Activated CD4-positive, alpha-beta T cell treated with anti-CD3 and anti-CD28 coated beads, Interleukin-2, amount 10 ng/mL, durations not matched to agents 7 days and 5 days (primary cell): Measurements from ENCODE around the gene CDX1. TPM values are rescaled to one million over a fixed set of nuclear protein-coding genes. Genes with fewer than 3 reads are reported as not detected.

Experiments
- CTCF ChIA-PET: fragments of 350-600 bp; sonication (Branson Sonifier 250); formaldehyde crosslinking; loops from one replicate; lab custom pipeline; 2021; ENCODE audit warnings: antibody characterized with exemption; lab: Charles Lee
- POLR2A ChIA-PET: fragments of 350-600 bp; sonication (Branson Sonifier 250); formaldehyde crosslinking; loops from one replicate; lab custom pipeline; 2021; ENCODE audit warnings: antibody characterized with exemption; lab: Charles Lee
- DNase-seq: peaks from one replicate; pipeline ENCODE4 v3.0.0-alpha.2; 2020
- H3K27ac Mint-ChIP-seq: one replicate; pipeline ENCODE4 v1.8.0; 2021; ENCODE audit warnings: mild to moderate bottlenecking, moderate library complexity, mixed read lengths
- H3K27me3 Mint-ChIP-seq: one replicate; pipeline ENCODE4 v1.8.0; 2021; ENCODE audit warnings: mixed read lengths
- H3K36me3 Mint-ChIP-seq: one replicate; pipeline ENCODE4 v1.8.0; 2021; ENCODE audit warnings: low read depth, mixed read lengths
- H3K4me1 Mint-ChIP-seq: one replicate; pipeline ENCODE4 v1.8.0; 2021; ENCODE audit warnings: mixed read lengths
- H3K4me3 Mint-ChIP-seq: one replicate; pipeline ENCODE4 v1.8.0; 2021; ENCODE audit warnings: mild to moderate bottlenecking, moderate library complexity, mixed read lengths
- H3K9me3 Mint-ChIP-seq: one replicate; pipeline ENCODE4 v1.8.0; 2021; ENCODE audit warnings: mixed read lengths
- total RNA-seq, 2 experiments: library from RNA; stranded (reverse); gene quantifications; one replicate each; pipeline ENCODE4 v1.2.3, GENCODE V29; 2021

The CDX1 gene
- total RNA-seq, 2 experiments from 2014 or later = not detected

GRCh38 chr5:150214289-150214688, 47.7 kb downstream of the CDX1 start:
- Mint-ChIP-seq H3K36me3 (no peaks in the 10 kb centered on the region), H3K4me3 (no peak overlapping the region), H3K27ac (no peak overlapping the region), H3K27me3 (peaks cover 11% of the 10 kb centered on the region), H3K9me3 (no peaks in the 10 kb centered on the region), H3K4me1 (peaks cover 13% of the 10 kb centered on the region)
- no peak for DNase-seq
- ChIA-PET CTCF (interaction anchor here (1.5 to 1.8 kb wide), 2 partner anchors 19 to 85 kb away, joined by 3 read pairs; no protein-coding TSS in a partner anchor), POLR2A (no interaction called here)

GRCh38 chr5:150215979-150216944, 49.7 kb downstream of the CDX1 start:
- Mint-ChIP-seq H3K9me3 (no peaks in the 10 kb centered on the region), H3K36me3 (no peaks in the 10 kb centered on the region), H3K4me3 (no peak overlapping the region), H3K4me1 (peaks cover 2% of the 10 kb centered on the region), H3K27me3 (peaks cover 7% of the 10 kb centered on the region), H3K27ac (no peak overlapping the region)
- POLR2A ChIA-PET = no interaction called here
- CTCF ChIA-PET = interaction anchor here (0.9 to 1.8 kb wide), 3 partner anchors 9 to 119 kb away, joined by 3 to 4 read pairs (median 3); no protein-coding TSS in a partner anchor
- no peak for DNase-seq

GRCh38 chr5:150217038-150217437, 50.5 kb downstream of the CDX1 start:
- no peaks in the 10 kb centered on the region for H3K9me3 Mint-ChIP-seq

GRCh38 chr5:150217873-150218692, 51.5 kb downstream of the CDX1 start:
- peak; percentile 87 for DNase-seq
- H3K27me3 Mint-ChIP-seq = peaks cover 7% of the 10 kb centered on the region
- no peak overlapping the region for H3K4me3 Mint-ChIP-seq
- H3K4me1 Mint-ChIP-seq = peaks cover 2% of the 10 kb centered on the region
- H3K27ac Mint-ChIP-seq = no peak overlapping the region
- POLR2A ChIA-PET = no interaction called here
- H3K36me3 Mint-ChIP-seq = no peaks in the 10 kb centered on the region
- H3K9me3 Mint-ChIP-seq = no peaks in the 10 kb centered on the region
- CTCF ChIA-PET = interaction anchor here (0.6 to 1.7 kb wide), 13 partner anchors 10 to 179 kb away, joined by 3 to 10 read pairs (median 3); no protein-coding TSS in a partner anchor

More at GRCh38 chr5:150217038-150217437, 50.5 kb downstream of the CDX1 start:
- Mint-ChIP-seq H3K36me3 (no peaks in the 10 kb centered on the region), H3K27ac (no peak overlapping the region), H3K4me1 (peaks cover 2% of the 10 kb centered on the region), H3K27me3 (peaks cover 7% of the 10 kb centered on the region), H3K4me3 (no peak overlapping the region)
- ChIA-PET POLR2A (no interaction called here), CTCF (interaction anchor here (1.5 kb wide), 1 partner anchor 86 kb away, joined by 10 read pairs; no protein-coding TSS in a partner anchor)
- DNase-seq = no peak

GRCh38 chr5:150218693-150219035, 52.1 kb downstream of the CDX1 start:
- Mint-ChIP-seq H3K27ac (no peak overlapping the region), H3K36me3 (no peaks in the 10 kb centered on the region), H3K4me1 (peaks cover 2% of the 10 kb centered on the region), H3K9me3 (no peaks in the 10 kb centered on the region), H3K4me3 (no peak overlapping the region), H3K27me3 (peaks cover 7% of the 10 kb centered on the region)
- DNase-seq = no peak
- ChIA-PET POLR2A (no interaction called here), CTCF (interaction anchor here (0.6 to 1.7 kb wide), 15 partner anchors 10 to 385 kb away, joined by 3 to 10 read pairs (median 3); no protein-coding TSS in a partner anchor)

- no peak overlapping the region for H3K4me3 Mint-ChIP-seq
- peaks cover 7% of the 10 kb centered on the region for H3K27me3 Mint-ChIP-seq
- no peak for DNase-seq
- H3K9me3 Mint-ChIP-seq = no peaks in the 10 kb centered on the region
- CTCF ChIA-PET = interaction anchor here (0.6 to 1.7 kb wide), 7 partner anchors 13 to 385 kb away, joined by 3 to 5 read pairs (median 3); no protein-coding TSS in a partner anchor
- no peak overlapping the region for H3K27ac Mint-ChIP-seq
- H3K36me3 Mint-ChIP-seq = no peaks in the 10 kb centered on the region
- peaks cover 2% of the 10 kb centered on the region for H3K4me1 Mint-ChIP-seq
- POLR2A ChIA-PET = no interaction called here
These were observed 52.6 kb downstream of the CDX1 start for GRCh38 chr5:150219142-150219541.

GRCh38 chr5:150219861-150220260, 53.3 kb downstream of the CDX1 start:
- CTCF ChIA-PET = interaction anchor here (0.6 to 1.7 kb wide), 5 partner anchors 35 to 386 kb away, joined by 3 to 5 read pairs (median 3); no protein-coding TSS in a partner anchor

GRCh38 chr5:150221471-150221870, 54.9 kb downstream of the CDX1 start:
- DNase-seq = no peak
- Mint-ChIP-seq H3K27me3 (peaks cover 7% of the 10 kb centered on the region), H3K27ac (no peak overlapping the region), H3K4me1 (peaks cover 2% of the 10 kb centered on the region), H3K4me3 (no peak overlapping the region), H3K9me3 (no peaks in the 10 kb centered on the region), H3K36me3 (no peaks in the 10 kb centered on the region)
- ChIA-PET POLR2A (no interaction called here), CTCF (no interaction called here)

More at GRCh38 chr5:150219861-150220260, 53.3 kb downstream of the CDX1 start:
- POLR2A ChIA-PET = no interaction called here
- Mint-ChIP-seq H3K4me1 (peaks cover 2% of the 10 kb centered on the region), H3K27me3 (peaks cover 7% of the 10 kb centered on the region), H3K27ac (no peak overlapping the region), H3K4me3 (no peak overlapping the region), H3K36me3 (no peaks in the 10 kb centered on the region), H3K9me3 (no peaks in the 10 kb centered on the region)
- DNase-seq = no peak

GRCh38 chr5:150222906-150223305, 56.3 kb downstream of the CDX1 start:
- CTCF ChIA-PET = interaction anchor here (0.8 kb wide), 1 partner anchor 28 kb away, joined by 3 read pairs; no protein-coding TSS in a partner anchor
- POLR2A ChIA-PET = no interaction called here
- no peaks in the 10 kb centered on the region for H3K36me3 Mint-ChIP-seq
- no peaks in the 10 kb centered on the region for H3K27me3 Mint-ChIP-seq
- H3K27ac Mint-ChIP-seq = no peak overlapping the region
- peaks cover 2% of the 10 kb centered on the region for H3K4me1 Mint-ChIP-seq
- no peak overlapping the region for H3K4me3 Mint-ChIP-seq
- H3K9me3 Mint-ChIP-seq = no peaks in the 10 kb centered on the region
- DNase-seq = no peak

GRCh38 chr5:150223474-150223873, 56.9 kb downstream of the CDX1 start:
- DNase-seq = no peak
- Mint-ChIP-seq H3K4me1 (no peaks in the 10 kb centered on the region), H3K27ac (no peak overlapping the region), H3K9me3 (no peaks in the 10 kb centered on the region), H3K36me3 (no peaks in the 10 kb centered on the region), H3K27me3 (no peaks in the 10 kb centered on the region), H3K4me3 (no peak overlapping the region)
- ChIA-PET CTCF (interaction anchor here (0.7 to 0.9 kb wide), 2 partner anchors 13 to 390 kb away, joined by 3 read pairs; no protein-coding TSS in a partner anchor), POLR2A (no interaction called here)

GRCh38 chr5:150224483-150225027, 58.0 kb downstream of the CDX1 start:
- H3K27me3 Mint-ChIP-seq = no peaks in the 10 kb centered on the region
- H3K36me3 Mint-ChIP-seq = no peaks in the 10 kb centered on the region
- no peak overlapping the region for H3K4me3 Mint-ChIP-seq
- no peak for DNase-seq
- no peak overlapping the region for H3K27ac Mint-ChIP-seq
- no peaks in the 10 kb centered on the region for H3K4me1 Mint-ChIP-seq
- H3K9me3 Mint-ChIP-seq = no peaks in the 10 kb centered on the region
- ChIA-PET POLR2A (no interaction called here), CTCF (interaction anchor here (0.9 kb wide), 1 partner anchor 11 kb away, joined by 3 read pairs; no protein-coding TSS in a partner anchor)

GRCh38 chr5:150227036-150227435, 60.5 kb downstream of the CDX1 start:
- Mint-ChIP-seq H3K9me3 (no peaks in the 10 kb centered on the region), H3K36me3 (no peaks in the 10 kb centered on the region), H3K4me1 (no peaks in the 10 kb centered on the region), H3K27ac (no peak overlapping the region), H3K27me3 (no peaks in the 10 kb centered on the region), H3K4me3 (no peak overlapping the region)
- POLR2A ChIA-PET = no interaction called here
- no peak for DNase-seq
- CTCF ChIA-PET = interaction anchor here (0.6 to 1.3 kb wide), 2 partner anchors 16 to 34 kb away, joined by 3 read pairs; no protein-coding TSS in a partner anchor
